ENCODE measurements around the gene CYP4F22. TPM values are rescaled to one million over a fixed set of nuclear protein-coding genes. Genes with fewer than 3 reads are reported as not detected.
"Not testable (repeated sequence)": the region's sequence is repeated elsewhere in the genome, so short reads cannot be mapped to it uniquely, and the experiment has no call there.

The CYP4F22 gene
- polyA plus RNA-seq, result 1 to 10 TPM in 2 of 3 donors, not detected in 1; 1.3 to 2.7 TPM

DNA sequence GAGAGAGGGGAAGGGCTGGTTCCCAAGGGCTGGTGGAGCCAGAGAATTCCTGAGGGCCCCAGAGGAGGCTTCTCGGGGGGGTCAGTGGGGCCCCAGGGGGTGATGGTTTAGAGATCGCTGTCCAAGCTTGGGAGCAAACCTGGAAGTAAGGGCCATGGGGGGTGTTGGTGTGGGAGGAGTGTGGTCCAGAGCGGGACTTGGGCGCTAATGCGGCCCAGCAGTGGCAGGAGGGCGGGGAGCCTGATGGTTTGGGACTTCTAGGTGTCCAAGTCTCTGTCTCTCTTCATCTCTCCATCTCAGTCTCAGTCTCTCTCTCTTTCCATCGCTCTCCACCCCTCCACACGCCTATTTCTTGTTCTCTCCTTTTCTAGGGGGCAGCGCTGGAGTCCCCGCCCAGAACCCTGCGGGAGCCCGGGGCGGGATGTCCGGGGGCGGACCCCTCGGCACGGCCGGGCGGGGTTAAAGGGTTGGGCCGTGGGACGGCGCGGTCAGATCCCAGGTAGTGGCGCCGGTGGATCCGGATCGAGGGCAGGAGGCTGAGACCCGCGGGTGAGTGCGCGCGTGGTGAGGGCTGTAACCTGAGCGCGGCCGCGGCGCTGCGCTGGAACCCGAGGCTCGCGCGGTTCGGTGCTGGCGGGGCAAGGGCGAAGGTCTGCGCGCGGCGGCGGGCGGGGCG lies at the start of gene CYP4F22:
TSS of gene CYP4F22 (plus strand) at position 491 of the 676 bp plus-strand sequence. CDS start 16,812 bp downstream, outside the sequence.
- Mint-ChIP-seq H3K4me1 (peaks cover 7 to 16% of the 10 kb centered on the region in 2 donors), H3K27me3 (ENCODE audit: low read depth in 3 of 3) (peaks cover 3 to 9% (median 4%) of the 10 kb centered on the region in 3 donors), H3K4me3 (peak within 1 kb of the TSS; percentile 78 to 86 (median 83)), H3K9me3 (peaks cover 0 to 2% (median 0%) of the 10 kb centered on the region in 6 donors), H3K27ac (peak within 1 kb of the TSS in 1 of 6 donors; percentile 29), H3K36me3 (peaks cover 0 to 12% (median 0%) of the 10 kb centered on the region in 3 donors)
- DNase-seq, result peak in 2 of 3 donors; percentile 6 to 15

DNA sequence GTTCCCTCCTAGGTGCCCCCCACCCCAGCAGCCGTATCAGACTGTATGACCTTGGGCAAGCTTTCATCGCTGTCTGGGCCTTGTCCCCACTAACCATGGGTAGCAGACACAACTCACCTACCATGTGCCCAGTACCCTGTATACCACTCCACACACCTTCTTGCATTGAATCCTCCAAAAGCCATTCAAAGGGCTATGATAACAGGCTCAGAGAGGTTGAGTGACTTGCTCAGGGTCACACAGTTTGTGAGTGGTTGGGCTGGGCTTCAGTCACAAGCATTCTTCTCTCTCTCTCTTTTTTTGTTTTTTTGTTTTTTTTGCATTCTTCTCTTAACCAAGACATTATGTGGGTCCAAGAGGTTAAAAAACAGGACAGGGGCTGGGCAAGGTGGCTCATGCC lies 46.6 kb upstream of the CYP4F22 start:
- peak overlapping the region in 3 of 5 donors; percentile 10 to 97 (median 94) for H3K4me3 Mint-ChIP-seq
- H3K9me3 Mint-ChIP-seq, result no peaks in the 10 kb centered on the region
- DNase-seq, result no peak
- peaks cover 0 to 4% (median 0%) of the 10 kb centered on the region in 3 donors for H3K27me3 Mint-ChIP-seq (ENCODE audit: low read depth in 3 of 3)
- H3K4me1 Mint-ChIP-seq, result peaks cover 41 to 45% of the 10 kb centered on the region in 2 donors
- H3K27ac Mint-ChIP-seq, result peak overlapping the region; percentile 74 to 96 (median 94)
- H3K36me3 Mint-ChIP-seq, result peaks cover 5 to 24% (median 5%) of the 10 kb centered on the region in 3 donors

DNA sequence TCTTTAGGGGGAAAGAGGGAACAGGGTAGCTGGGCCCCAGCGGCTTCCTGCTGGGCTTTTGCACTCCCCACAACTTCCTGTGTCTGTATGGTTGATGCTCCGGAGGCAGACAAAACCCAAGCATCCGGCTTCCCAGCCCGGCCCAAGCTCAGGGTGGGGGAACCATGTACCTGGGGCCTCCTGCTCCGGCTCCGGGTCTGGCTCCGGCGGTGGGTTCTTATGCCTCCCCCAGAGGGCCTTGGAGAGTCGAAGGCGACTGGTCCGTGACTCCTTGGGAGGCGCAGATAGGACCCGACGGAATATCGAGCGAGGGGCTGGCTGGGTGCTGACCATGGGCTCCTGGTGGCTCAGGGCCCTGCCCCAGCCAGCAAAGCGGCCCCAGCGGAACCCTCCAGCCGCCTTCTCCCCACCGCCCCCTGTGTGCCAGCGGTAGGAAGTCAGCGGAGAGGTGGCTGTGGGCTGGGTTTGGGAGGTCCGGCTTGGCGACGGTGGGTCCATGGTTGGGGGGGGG lies 44.4 kb upstream of the CYP4F22 start:
- DNase-seq, result peak; percentile 79 to 82 (median 79)
- Mint-ChIP-seq H3K27me3 (ENCODE audit: low read depth in 3 of 3) (peaks cover 2 to 6% (median 3%) of the 10 kb centered on the region in 3 donors), H3K9me3 (no peaks in the 10 kb centered on the region), H3K27ac (peak overlapping the region; percentile 93 to 98 (median 95)), H3K36me3 (peaks cover 5 to 18% (median 5%) of the 10 kb centered on the region in 3 donors), H3K4me1 (peaks cover 63 to 67% of the 10 kb centered on the region in 2 donors), H3K4me3 (peak overlapping the region; percentile 92 to 97 (median 95))

DNA sequence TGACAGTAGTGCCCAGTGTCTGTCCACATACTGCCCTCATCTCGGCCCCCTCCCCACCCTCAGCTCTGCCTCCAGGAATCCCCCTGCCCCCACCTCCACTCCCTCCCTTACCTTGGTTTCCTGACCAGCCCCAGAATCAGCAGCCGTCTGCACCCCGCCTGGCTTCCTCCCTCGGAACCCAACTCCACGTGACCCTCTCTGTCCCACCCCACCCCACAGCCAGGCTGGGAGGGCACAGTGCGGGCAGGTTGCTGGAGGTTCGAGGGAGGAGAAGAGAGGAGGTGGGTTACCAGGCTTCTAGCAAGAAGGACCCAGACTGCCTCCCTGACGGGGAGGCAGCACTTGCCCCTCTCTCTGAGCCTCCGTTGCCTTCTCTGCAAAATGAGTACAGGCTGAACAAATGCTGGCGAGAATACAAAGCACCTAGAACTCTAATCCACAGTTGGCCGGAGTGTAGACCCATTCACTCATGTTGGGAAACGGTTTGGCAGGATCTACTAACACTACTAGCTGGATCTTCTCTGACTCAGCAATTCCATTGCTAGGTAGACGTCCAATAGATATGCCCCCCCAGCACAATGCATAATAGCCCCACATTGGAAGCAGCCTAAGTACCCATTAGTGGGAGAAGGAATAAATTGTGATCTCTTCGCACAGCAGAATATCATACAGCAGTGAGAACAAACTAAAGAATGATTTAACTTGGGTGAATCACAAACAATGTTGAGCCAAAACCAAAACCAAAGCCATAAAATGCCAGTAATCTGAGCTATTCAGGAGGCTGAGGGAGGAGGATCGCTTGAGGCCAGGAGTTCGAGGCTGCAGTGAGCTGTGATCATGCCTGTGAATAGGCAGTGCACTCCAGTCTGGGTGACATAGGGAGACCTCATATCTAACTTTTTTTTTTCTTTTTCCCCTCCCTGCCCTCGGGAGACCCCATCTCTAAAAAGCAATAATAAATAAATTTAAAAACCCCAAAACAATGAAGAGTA lies 43.6 kb upstream of the CYP4F22 start, which contains the start of gene RASAL3:
TSS of gene RASAL3 (minus strand) at position 151 of the 992 bp plus-strand sequence. CDS start 186 bp downstream, outside the sequence.
- Mint-ChIP-seq H3K27ac (peak within 1 kb of the TSS; percentile 94 to 98 (median 96)), H3K4me1 (peaks cover 68 to 73% of the 10 kb centered on the region in 2 donors), H3K4me3 (peak within 1 kb of the TSS; percentile 92 to 97 (median 95)), H3K36me3 (peaks cover 5 to 16% (median 5%) of the 10 kb centered on the region in 3 donors), H3K27me3 (ENCODE audit: low read depth in 3 of 3) (peaks cover 2 to 7% (median 4%) of the 10 kb centered on the region in 3 donors), H3K9me3 (no peaks in the 10 kb centered on the region)
- peak; percentile 60 to 68 (median 65) for DNase-seq

DNA sequence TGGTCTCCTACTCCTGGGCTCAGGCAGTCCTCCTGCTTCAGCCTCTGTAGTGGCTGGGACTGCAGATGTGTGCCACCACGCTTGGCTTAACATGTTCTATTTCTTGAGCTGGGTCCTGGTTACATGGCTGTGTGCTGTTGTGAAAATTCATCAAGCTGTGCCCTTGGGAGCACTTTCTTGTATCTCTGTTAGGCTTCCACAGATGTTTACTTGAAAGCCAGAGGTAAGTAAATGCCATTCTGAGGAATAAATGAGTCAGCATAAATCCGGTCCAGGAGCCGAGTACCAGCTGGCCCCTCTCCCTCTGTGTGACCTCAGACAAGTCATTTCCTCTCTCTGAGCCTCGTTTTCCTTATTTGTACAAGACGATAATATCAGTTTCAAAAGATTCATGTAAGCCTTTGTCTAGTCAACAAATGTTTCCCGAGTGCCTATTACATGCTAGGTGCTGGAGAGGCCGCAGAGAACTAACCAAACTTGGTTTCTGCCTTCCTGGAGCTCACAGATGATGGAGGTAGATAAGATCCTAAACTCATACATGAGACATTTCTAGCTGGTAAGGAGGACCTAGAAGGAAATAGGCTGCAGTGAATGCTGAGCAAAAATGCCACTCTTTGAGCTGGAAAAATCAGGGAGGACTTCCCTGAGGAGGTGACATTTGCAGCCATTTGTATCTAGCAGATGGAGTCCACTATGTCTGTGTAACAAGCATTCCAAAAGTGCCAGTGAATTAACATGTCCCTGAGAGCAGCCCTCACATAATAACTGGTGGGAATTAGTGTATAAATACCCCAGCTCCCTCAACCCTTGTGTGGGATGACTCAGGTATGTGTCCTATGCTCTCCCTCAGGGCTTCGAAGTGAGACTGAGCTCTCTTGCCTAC lies 41.2 kb upstream of the CYP4F22 start:
- Mint-ChIP-seq H3K9me3 (no peaks in the 10 kb centered on the region), H3K4me3 (peak overlapping the region; percentile 53 to 78 (median 60)), H3K27ac (peak overlapping the region; percentile 56 to 94 (median 89)), H3K27me3 (ENCODE audit: low read depth in 3 of 3) (peaks cover 2 to 9% (median 4%) of the 10 kb centered on the region in 3 donors), H3K4me1 (peaks cover 62 to 67% of the 10 kb centered on the region in 2 donors), H3K36me3 (peaks cover 0 to 6% (median 5%) of the 10 kb centered on the region in 3 donors)
- peak in 1 of 3 donors; percentile 29 for DNase-seq

DNA sequence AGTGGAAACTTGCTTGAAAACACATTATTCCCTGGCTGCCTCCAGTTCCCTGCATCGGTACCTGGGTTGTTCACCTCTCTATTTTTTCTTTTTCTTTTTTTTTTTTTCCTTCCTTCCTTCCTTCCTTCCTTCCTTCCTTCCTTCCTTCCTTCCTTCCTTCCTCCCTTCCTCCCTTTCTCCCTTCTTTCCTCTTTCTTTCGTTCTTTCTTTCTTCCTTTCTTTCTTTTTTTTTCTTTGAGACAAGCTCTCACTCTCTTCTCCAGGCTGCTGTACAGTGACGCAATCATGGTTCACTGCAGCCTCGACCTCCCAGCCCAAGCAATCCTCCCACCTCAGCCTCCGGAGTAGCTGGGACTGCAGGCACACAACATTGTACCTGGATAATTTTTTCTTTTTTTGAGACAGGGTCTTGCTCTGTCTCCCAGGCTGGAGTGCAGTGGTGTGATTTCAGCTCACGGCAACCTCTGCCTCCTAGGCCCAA lies 40.6 kb upstream of the CYP4F22 start:
- Mint-ChIP-seq H3K27ac (peak overlapping the region; percentile 17 to 93 (median 70)), H3K36me3 (peaks cover 0 to 6% (median 0%) of the 10 kb centered on the region in 3 donors), H3K4me3 (peak overlapping the region in 3 of 5 donors; percentile 18 to 78 (median 51)), H3K9me3 (no peaks in the 10 kb centered on the region), H3K27me3 (ENCODE audit: low read depth in 3 of 3) (peaks cover 2 to 9% (median 4%) of the 10 kb centered on the region in 3 donors), H3K4me1 (peaks cover 56 to 60% of the 10 kb centered on the region in 2 donors)
- no peak for DNase-seq

DNA sequence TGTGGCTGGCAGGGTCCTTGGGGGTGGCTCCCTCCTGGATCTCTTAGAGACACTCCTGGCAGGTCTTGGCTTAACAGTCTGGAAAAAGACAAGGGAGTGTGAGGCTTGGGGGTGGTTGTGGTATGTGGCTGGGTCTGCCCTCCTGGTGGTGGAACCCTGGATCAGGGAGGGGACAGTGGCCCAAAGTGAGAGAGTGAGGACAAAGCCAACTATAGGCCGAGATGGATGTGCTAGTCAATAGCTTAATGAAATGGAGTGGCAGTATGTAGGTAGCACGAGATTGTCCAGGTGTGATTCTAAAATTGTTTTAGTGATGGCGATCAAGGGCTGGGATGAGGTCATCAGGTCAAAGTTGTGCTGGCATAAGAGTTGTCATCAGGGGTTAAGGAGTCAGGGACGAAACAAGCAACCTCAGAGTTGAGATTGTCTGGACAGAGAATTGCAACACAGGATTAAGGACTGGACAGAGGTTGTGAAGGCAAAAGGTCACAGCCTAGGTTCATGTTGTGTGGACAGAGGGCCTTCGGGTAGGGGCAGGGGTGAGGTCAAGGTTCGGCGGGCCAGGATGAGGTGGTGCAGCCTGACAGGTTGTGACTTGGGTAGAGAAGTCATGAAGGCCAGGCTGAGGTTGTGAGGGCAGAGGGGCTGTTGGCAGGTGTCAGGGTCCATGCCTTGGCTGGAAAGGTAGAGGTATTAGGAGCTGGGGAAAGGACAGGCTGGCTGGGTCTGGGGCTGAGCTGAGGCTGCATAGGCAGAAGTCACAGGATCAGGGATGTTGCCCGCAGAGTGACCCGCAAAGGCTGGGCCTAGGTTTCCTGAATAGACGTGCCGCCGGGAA lies 39.4 kb upstream of the CYP4F22 start:
- Mint-ChIP-seq H3K27ac (peak overlapping the region in 3 of 6 donors; percentile 58 to 81 (median 66)), H3K36me3 (no peaks in the 10 kb centered on the region), H3K4me3 (peak overlapping the region; percentile 74 to 90 (median 83)), H3K27me3 (ENCODE audit: low read depth in 3 of 3) (peaks cover 2 to 5% (median 4%) of the 10 kb centered on the region in 3 donors), H3K9me3 (no peaks in the 10 kb centered on the region), H3K4me1 (peaks cover 45 to 51% of the 10 kb centered on the region in 2 donors)
- DNase-seq, result no peak

DNA sequence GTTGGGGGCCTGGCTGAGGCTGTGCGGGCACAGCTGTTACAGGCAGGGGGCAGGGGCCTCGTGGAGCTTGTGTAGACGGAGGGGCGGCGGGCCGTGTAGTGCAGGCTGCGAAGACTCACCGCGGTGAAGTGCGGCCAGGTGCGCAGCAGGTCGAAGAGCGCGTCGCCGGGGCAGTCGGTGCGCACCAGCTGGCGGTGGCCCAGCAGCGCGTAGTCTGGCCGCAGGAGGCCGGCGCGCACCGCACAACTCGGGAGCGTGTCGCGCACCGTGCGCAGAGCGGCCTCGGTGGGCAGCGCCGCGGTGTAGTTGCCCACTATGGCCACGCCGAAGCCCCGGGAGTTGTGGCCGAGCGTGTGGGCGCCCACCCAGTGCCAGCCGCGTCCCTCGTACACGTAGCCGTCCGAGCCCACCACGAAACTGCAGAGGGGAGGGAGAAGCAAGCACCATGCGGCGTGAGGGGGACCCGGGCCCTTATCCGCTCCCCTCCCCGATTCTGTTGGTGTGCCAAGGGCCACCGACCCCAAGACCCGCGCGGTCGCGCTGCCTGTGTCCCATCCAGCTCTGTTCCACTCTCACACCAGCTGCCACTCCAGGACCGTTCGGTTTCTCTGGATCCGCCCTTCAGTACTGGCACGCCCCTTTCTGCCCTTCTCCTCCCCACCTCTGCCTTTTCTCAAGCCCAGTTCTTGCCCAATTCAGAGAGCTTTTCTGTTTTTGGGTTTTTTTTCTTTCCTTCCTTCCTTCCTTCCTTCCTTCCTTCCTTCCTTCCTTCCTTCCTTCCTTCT lies 38.6 kb upstream of the CYP4F22 start:
- peaks cover 41 to 47% of the 10 kb centered on the region in 2 donors for H3K4me1 Mint-ChIP-seq
- peaks cover 2 to 7% (median 6%) of the 10 kb centered on the region in 3 donors for H3K27me3 Mint-ChIP-seq (ENCODE audit: low read depth in 3 of 3)
- peak overlapping the region; percentile 74 to 90 (median 83) for H3K4me3 Mint-ChIP-seq
- H3K27ac Mint-ChIP-seq, result peak overlapping the region in 3 of 6 donors; percentile 12 to 86 (median 58)
- H3K36me3 Mint-ChIP-seq, result no peaks in the 10 kb centered on the region
- H3K9me3 Mint-ChIP-seq, result no peaks in the 10 kb centered on the region
- peak in 2 of 3 donors; percentile 24 to 30 for DNase-seq

DNA sequence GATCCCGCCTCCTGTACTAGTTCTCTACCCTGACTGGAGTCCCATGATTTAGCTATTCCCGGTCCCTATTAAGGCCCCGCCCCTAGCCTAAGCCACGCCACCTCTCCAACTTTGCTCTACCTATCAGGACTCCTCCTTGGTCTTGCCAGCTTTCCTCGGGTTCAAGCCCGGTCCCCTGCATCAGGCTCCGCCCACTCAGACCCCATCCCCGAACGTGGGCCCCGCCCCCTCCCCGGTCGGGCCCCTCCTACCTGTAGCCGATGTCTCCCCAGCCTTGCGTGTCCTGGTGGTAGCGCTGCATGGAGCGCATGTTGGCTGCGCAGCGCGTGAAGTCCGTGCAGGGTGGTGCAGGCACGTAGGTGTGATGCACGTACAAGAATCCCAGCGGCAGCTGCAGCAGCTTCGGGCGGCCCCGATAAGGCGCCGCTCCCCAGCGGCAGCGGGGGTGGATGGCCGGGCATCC lies 36.7 kb upstream of the CYP4F22 start:
- no peaks in the 10 kb centered on the region for H3K9me3 Mint-ChIP-seq
- H3K4me1 Mint-ChIP-seq, result peaks cover 39 to 44% of the 10 kb centered on the region in 2 donors
- peak overlapping the region in 1 of 6 donors; percentile 24 for H3K27ac Mint-ChIP-seq
- no peaks in the 10 kb centered on the region for H3K36me3 Mint-ChIP-seq
- DNase-seq, result no peak
- H3K27me3 Mint-ChIP-seq (ENCODE audit: low read depth in 3 of 3), result peaks cover 2 to 9% (median 6%) of the 10 kb centered on the region in 3 donors
- H3K4me3 Mint-ChIP-seq, result peak overlapping the region in 4 of 5 donors; percentile 23 to 45 (median 30)

DNA sequence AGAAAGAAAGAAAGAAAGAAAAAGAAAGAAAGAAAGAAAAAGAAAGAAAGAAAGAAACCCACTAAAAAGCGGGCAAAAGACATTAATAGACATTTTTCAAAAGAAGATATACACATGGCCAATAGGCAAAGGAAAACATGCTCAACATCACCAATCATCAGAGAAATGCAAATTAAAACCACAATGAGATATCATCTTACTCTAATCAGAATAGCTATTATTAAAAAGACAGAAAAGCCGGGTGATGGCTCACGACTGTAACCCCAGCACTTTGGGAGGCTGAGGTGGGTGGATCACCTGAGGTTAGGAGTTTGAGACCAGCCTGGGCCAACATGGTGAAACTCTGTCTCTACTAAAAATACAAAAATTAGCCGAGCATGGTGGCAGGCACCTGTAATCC lies 34.5 kb upstream of the CYP4F22 start:
- H3K36me3 Mint-ChIP-seq; DNase-seq; H3K27ac Mint-ChIP-seq; H3K4me3 Mint-ChIP-seq; H3K9me3 Mint-ChIP-seq; H3K27me3 Mint-ChIP-seq (ENCODE audit: low read depth in 3 of 3): not testable (repeated sequence)
- peaks cover 19 to 29% of the 10 kb centered on the region in 2 donors for H3K4me1 Mint-ChIP-seq

DNA sequence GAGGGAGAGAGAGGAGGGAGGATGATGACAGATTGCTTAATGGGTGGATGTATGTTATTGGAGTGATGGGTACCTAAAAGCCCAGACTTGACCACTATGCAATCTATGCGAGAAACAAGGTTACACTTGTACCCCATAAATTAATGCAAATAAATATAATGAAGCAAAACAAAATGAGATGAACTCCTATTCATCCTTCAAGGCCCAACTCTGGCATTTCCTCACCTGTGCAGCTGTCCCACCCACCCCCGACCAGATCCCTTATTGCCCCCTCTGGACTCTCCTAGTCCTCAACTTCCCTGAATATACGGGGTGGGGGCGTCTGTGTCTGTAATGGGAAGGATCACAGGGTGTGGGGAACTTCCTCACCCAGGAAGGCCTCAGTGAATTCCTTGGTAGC lies 33.2 kb upstream of the CYP4F22 start:
- no peak overlapping the region for H3K4me3 Mint-ChIP-seq
- H3K36me3 Mint-ChIP-seq, result no peaks in the 10 kb centered on the region

More for the DNA sequence above, 33.2 kb upstream of the CYP4F22 start:
- no peak for DNase-seq
- peak overlapping the region in 3 of 6 donors; percentile 18 to 46 (median 20) for H3K27ac Mint-ChIP-seq
- H3K4me1 Mint-ChIP-seq, result peaks cover 11 to 19% of the 10 kb centered on the region in 2 donors
- H3K27me3 Mint-ChIP-seq (ENCODE audit: low read depth in 3 of 3), result peaks cover 0 to 6% (median 1%) of the 10 kb centered on the region in 3 donors
- no peaks in the 10 kb centered on the region for H3K9me3 Mint-ChIP-seq
